ENCODE measurements around the gene RPL22. TPM values are rescaled to one million over a fixed set of nuclear protein-coding genes. Genes with fewer than 3 reads are reported as not detected.

RPL22 gene
- total and polyA plus RNA-seq, 2 of the 13 experiments (the other 11 are each of a cell fraction or from before 2014, with no cell fraction given) = 214 to 545 TPM

GRCh38 chr1:6239950-6240768, 40.8 kb upstream of the RPL22 start (continued):
- no peak for TF ChIP-seq HNF1A (IDR thresholded peaks at IDR 0.05; ENCODE audit: low read depth)
- TF ChIP-seq HNF1A (CRISPR knock-in tag; IDR thresholded peaks at IDR 0.05; ENCODE audit: borderline replicate concordance) = peak; percentile 20; the same call in 1 of the 2 replicates
- TF ChIP-seq ZFP36L1 (CRISPR knock-in tag; IDR thresholded peaks at IDR 0.05) = no peak
- 0 out of 2 replicates have a peak, but pooled peaks have one; percentile 22 for TF ChIP-seq POGK (CRISPR knock-in tag; conservative IDR thresholded peaks at IDR 0.05)
- TF ChIP-seq CREB1 (IDR thresholded peaks at IDR 0.05) = no peak
- TF ChIP-seq CREB1 (CRISPR knock-in tag; IDR thresholded peaks at IDR 0.05) = 0 out of 2 replicates have a peak, but pooled peaks have one; percentile 34
- TF ChIP-seq SALL1 (CRISPR knock-in tag; IDR thresholded peaks at IDR 0.05) = peak; percentile 56; the same call in 1 of the 2 replicates
- TF ChIP-seq KDM2A (CRISPR knock-in tag; IDR thresholded peaks at IDR 0.05; ENCODE audit: borderline replicate concordance, low read depth) = no peak
- peak; percentile 60; the same call in 1 of the 2 replicates for TF ChIP-seq HNF4A (CRISPR knock-in tag; IDR thresholded peaks at IDR 0.05)
- no peak for TF ChIP-seq SOX6 (IDR thresholded peaks at IDR 0.05)
- peak; percentile 95 for TF ChIP-seq SOX6 (CRISPR knock-in tag; IDR thresholded peaks at IDR 0.05)
- no peak for TF ChIP-seq ZKSCAN8 (CRISPR knock-in tag; IDR thresholded peaks at IDR 0.05; ENCODE audit: borderline replicate concordance)
- TF ChIP-seq ZFX (CRISPR knock-in tag; IDR thresholded peaks at IDR 0.05; ENCODE audit: low read depth) = peak; percentile 22; the same call in 1 of the 2 replicates
